NCI-H2227 (cell line): ENCODE results near the gene ABI3BP.

Experiments used
- DNase-seq: peaks from one replicate; lab custom pipeline; 2025; ENCODE audit not compliant: unreplicated experiment; lab: John Stamatoyannopoulos, UW

ABI3BP gene

GRCh38 chr3:100781301-100781700 is 211.9 kb downstream of the ABI3BP start:
- no peak for DNase-seq

- no peak for DNase-seq
These were observed 213.1 kb downstream of the ABI3BP start for GRCh38 chr3:100780071-100780622.

- no peak for DNase-seq
These were observed 213.7 kb downstream of the ABI3BP start for GRCh38 chr3:100779480-100779879.

GRCh38 chr3:100777271-100777670 is 215.9 kb downstream of the ABI3BP start:
- no peak for DNase-seq

- DNase-seq, result no peak
These were observed 216.5 kb downstream of the ABI3BP start for GRCh38 chr3:100776746-100777145.

DNA sequence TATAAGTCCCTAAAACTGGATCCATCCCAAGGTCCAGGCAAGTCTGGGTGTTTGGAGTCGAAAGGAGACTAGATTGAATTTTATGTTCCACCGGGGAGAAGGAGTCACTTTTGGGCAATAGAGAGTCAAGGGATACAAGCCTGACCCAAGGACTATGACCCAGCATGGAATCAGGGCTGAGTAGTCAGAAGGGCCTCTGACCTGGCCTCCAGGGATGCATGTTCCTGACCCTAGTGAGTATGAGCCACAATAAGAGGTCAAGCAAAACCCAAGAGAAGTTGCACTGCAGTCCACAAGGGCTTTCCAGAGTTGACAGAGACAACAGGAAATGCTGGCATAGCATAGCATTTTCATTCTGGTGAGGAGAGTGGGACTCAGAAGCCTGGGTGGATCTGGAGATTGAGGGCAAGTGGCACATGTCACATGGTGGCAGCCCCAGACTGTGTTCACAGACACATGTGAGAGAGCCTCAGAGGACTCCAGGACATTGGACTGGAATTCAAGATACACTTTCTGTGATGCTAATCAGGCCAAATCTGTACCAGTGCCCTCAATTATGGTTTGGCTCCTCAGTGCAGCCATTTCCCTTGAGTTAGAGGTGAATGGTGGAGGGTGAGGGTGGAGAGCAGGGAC is 217.0 kb downstream of the ABI3BP start:
- DNase-seq, result no peak

- no peak for DNase-seq
These were observed 217.6 kb downstream of the ABI3BP start for GRCh38 chr3:100775669-100776068.

GRCh38 chr3:100775226-100775625 is 218.0 kb downstream of the ABI3BP start:
- DNase-seq, result no peak

DNA sequence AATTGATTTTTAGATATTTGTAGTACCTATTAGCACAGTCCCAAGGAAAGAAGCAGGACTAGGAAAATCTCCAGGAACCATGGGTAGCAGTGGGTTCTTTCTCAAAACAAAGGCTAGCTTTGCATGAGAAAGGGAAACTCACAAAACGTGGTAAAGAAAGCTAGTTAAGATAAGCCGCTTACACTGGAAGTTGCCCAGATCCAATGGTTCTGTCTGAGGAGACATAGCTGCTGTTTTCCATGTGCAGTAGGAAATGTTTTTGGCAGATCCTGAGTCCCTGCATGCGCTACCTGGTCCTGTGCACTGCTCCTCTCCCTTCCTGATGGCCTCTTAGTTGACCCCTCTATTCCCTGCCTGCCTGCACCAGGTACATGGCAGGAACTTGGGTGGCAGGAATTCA is 223.5 kb downstream of the ABI3BP start:
- DNase-seq, result no peak

GRCh38 chr3:100766069-100766468 is 227.2 kb downstream of the ABI3BP start:
- no peak for DNase-seq

DNA sequence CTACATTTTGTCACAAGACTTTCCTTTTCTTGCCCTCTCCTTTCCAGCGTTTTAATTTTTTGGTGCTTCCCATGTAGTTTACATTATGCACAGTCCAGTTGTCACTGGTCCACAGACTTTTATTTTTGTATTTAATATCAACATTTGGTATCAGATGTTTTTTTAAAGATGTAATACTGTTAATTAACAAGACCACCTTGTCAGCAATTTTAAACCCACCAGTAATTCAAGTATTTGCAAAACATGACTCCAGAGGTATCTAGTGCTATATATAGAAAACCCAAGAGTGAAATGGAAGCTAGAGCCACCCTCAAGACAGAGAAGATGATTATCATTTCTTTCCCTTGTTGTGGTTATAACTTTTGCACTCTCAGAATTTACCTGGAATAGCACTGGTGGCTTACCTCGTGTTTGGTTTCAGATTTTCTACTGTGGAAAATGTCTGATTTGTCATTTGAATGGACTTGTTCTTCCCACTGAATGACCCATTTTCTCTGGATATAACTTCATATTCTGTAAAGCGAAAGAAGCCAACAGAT is 227.7 kb downstream of the ABI3BP start:
- DNase-seq, result no peak

DNA sequence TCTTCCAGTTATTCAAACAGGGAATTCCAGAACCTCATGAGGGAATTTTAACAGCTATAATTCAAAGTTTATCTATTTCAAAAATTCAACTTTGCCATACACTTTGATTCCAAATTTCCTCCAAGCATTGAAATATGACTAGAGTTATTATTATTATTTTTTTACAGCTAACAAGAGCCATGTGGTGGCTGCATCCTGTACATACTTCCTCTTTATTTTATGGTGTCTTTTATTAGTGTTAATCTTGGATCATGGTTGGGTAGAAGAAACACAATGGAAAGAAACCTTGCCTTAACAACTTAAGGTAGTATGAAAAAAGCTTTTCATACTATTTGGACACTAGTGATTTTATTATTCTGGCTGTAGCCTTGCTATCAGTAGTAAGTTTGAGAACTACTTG is 231.3 kb downstream of the ABI3BP start:
- no peak for DNase-seq

DNA sequence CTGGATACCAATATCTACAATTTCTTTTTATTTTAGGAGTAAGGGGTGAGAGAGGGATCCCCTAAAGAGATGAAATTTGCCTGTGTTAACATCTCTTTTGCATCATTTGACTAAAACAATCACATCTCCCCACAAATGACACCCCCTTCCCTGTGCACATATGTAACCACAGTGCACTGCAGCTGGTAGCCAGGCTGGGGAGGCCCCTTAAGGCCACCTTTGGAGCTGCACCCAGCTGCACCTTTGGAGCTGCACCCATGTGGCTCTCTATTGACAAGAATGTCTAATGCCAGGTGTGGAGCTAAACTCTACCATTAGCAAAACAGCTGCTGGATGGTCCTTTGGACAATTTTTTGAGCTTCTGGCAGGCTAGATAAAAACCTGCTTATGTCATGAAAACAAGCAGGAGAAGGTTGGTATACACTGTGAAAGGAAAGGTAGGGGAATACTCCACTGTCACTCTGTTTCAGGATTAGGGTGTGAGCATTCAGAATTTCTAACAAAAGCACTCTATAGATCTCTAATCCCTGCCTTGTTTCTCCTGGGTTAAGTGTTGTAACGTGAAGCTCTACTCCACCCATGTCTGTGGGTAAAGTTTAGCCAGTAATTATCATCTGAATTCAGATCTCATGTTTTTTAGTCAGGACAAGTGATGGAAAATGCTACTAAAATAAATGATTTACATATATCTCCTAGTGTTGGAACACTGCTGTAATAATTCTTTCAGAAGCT is 231.8 kb downstream of the ABI3BP start:
- no peak for DNase-seq

GRCh38 chr3:100760377-100760776 is 232.8 kb downstream of the ABI3BP start:
- DNase-seq, result no peak

- no peak for DNase-seq
These were observed 233.3 kb downstream of the ABI3BP start for GRCh38 chr3:100759950-100760349.

DNA sequence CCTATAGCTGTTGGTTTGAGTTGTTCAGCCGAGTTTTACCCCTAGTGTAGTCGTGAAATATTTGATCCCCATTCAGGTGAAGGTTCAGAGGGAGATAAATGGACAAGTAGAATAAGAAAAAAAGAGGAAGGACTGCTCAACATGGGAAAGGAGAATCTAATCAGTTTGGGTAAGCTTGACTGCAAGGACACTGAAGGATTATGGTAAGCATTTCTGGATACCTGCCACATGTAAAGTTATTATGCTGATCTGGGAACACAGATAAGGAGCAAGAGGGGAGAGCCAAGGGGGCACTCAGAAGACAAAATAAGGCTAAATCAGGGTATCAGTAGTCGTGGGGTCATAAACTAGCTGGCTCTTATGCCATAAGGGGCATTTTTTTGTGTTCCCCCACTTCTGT is 234.1 kb downstream of the ABI3BP start:
- no peak for DNase-seq

DNA sequence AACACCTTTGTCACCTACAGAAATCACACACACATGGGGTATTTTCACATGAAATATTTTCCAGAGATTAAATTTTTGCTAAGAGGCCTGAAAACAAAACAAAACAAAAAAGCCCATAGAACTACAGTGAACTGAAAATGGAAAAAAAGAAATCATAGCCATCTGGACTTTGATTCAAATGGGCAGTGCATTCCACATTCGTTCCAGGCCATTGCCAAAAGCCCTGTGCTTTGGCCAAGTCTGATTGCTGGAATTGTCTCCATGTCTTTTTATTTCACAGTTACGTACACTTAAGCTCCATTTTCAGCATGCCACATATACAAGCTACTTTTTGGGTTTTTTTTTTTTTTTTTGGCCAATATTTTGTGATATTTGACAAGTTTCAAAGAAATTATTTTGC is 236.8 kb downstream of the ABI3BP start:
- DNase-seq, result no peak

DNA sequence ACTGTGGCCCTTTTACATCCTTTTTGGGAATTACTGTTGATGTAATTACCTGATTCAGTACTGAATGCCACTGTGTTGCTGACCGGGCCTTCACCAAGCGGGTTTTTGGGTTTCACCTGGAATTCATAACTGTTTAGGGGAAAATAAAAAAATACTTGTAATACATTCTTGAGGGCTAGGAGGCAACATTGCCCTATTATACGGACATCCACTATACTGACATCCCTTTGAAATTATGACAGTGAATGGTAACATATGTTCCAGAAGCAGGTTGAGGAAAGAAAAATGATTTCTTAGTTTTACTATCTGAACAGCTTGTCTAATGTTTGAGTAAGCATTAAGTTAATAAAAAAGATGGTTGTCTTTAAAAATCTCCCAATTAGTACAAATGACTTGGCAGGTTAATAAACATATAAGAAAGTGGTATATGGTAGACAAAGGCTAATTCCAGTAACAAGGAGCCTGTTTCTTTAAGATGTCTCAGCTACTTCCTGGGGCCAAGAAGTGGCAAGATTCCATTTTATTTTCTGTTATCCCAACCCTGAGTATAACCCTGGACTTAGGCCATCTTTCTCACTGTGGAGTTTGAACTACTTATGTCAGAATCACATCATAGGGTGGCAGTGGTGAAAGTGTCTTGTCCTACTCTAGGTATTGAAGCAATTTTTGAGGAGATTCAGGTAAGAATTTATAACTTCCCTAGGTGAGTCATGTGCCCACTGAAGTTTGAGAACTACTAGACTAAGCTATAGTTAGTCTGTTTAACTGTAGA is 238.5 kb downstream of the ABI3BP start:
- no peak for DNase-seq

- no peak for DNase-seq
These were observed 239.4 kb downstream of the ABI3BP start for GRCh38 chr3:100753846-100754245.

- DNase-seq, result no peak
These were observed 244.3 kb downstream of the ABI3BP start for GRCh38 chr3:100748967-100749366.

DNA sequence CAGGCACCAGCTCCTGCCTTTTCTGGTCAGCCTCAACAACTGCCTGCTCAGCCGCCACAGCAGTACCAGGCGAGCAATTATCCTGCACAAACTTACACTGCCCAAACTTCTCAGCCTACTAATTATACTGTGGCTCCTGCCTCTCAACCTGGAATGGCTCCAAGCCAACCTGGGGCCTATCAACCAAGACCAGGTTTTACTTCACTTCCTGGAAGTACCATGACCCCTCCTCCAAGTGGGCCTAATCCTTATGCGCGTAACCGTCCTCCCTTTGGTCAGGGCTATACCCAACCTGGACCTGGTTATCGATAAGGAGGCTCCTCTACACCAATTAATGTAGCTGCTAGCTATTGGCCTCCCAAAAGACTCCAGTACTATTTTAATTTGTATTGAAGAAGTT is 245.0 kb downstream of the ABI3BP start:
- DNase-seq, result no peak

GRCh38 chr3:100746092-100746491 is 247.1 kb downstream of the ABI3BP start:
- DNase-seq, result no peak
